ENCODE measurements around the gene GSAP. TPM values are rescaled to one million over a fixed set of nuclear protein-coding genes. Genes with fewer than 3 reads are reported as not detected.

The GSAP gene
- polyA plus RNA-seq, 1 of the 3 experiments (the other 2 are of a cell fraction): 5.9 TPM

DNA sequence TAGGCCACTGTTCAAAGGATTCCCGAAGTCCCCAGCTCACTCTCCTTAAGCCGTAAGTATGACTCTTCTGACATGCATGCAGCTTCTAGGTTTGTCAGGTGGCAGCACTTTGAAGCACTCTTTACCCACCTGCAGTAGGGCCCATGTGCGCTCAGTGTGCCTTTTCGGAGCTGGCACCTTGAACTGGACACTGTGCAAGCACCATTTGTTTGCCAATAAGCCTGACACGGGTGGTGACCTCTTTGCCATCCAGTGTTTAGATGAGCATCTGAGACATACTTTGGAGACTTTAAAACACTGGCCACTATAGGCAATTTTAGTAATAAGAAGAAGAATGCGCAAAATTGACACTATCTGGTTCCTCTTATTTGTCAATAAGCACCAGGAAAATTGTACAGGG is 45.7 kb upstream of the GSAP start:
- DNase-seq: no peak

GRCh38 chr7:77461246-77461645 is 45.1 kb upstream of the GSAP start:
- Histone ChIP-seq H3K4me2 (no peak overlapping the region), H3K79me2 (ENCODE audit: insufficient read depth) (no peaks in the 10 kb centered on the region), H3K27ac (ENCODE audit: low read depth in 2 of 2, low read length in 1 of 2) (no peak overlapping the region), H3K4me1 (ENCODE audit: control insufficient read depth in 1 of 2, insufficient read depth in 2 of 2, low read depth in 1 of 2, low read length in 1 of 2) (peaks cover 0 to 4% of the 10 kb centered on the region in 2 experiments; a peak in 1 of 4 replicates), H4K20me1 (ENCODE audit: insufficient read depth) (no peaks in the 10 kb centered on the region), H3K9me2 (no peaks in the 10 kb centered on the region), H3K27me3 (ENCODE audit: insufficient read depth) (no peaks in the 10 kb centered on the region), H3F3A (replicated peaks; ENCODE audit: insufficient read depth) (no peaks in the 10 kb centered on the region), H3K36me3 (replicated peaks in 1 of 2; ENCODE audit: control insufficient read depth in 1 of 2, insufficient read depth in 2 of 2, low read length in 1 of 2) (no peaks in the 10 kb centered on the region), H2AFZ (ENCODE audit: low read depth) (no peak overlapping the region), H3K4me3 (ENCODE audit: low read depth in 2 of 2, low read length in 1 of 2) (no peak overlapping the region), H3K9me3 (no peaks in the 10 kb centered on the region), H3K9ac (no peak overlapping the region)
- CTCF ChIA-PET: no interaction called here
- no peak for DNase-seq
- WGBS (ENCODE audit: low lambda C conversion rate): 88% methylated on average over 3 of the region's 3 CpGs
- POLR2A ChIA-PET: no interaction called here
- TF ChIP-seq YY1 (IDR thresholded peaks at IDR 0.05; ENCODE audit: low read depth) (no peak), RAD21 (IDR thresholded peaks at IDR 0.05; ENCODE audit: low read length) (no peak), TCF12 (IDR thresholded peaks at IDR 0.05) (no peak), TEAD4 (IDR thresholded peaks at IDR 0.05; ENCODE audit: borderline replicate concordance, insufficient read depth) (no peak), MXI1 (IDR thresholded peaks at IDR 0.05; ENCODE audit: low read depth, low read length) (no peak), SIN3A (IDR thresholded peaks at IDR 0.05; ENCODE audit: borderline replicate concordance, low read depth, low read length) (no peak), RFX5 (IDR thresholded peaks at IDR 0.05; ENCODE audit: low read length) (no peak), POLR2AphosphoS5 (IDR thresholded peaks at IDR 0.05; ENCODE audit: low read depth, low read length) (no peak)

More for the DNA sequence above, 45.7 kb upstream of the GSAP start:
- H3K9me3 ChIP-seq: no peaks in the 10 kb centered on the region
- no peaks in the 10 kb centered on the region for H3K36me3 ChIP-seq (replicated peaks in 1 of 2; ENCODE audit: control insufficient read depth in 1 of 2, insufficient read depth in 2 of 2, low read length in 1 of 2)
- no peak for TF ChIP-seq FOXM1 (IDR thresholded peaks at IDR 0.05; ENCODE audit: low read depth)
- TF ChIP-seq MXI1 (IDR thresholded peaks at IDR 0.05; ENCODE audit: low read depth, low read length): no peak
- no peak for TF ChIP-seq GATA2 (CRISPR knock-in tag; IDR thresholded peaks at IDR 0.05)
- no peak overlapping the region for H3K4me2 ChIP-seq
- no peak overlapping the region for H3K4me3 ChIP-seq (ENCODE audit: low read depth in 2 of 2, low read length in 1 of 2)
- H2AFZ ChIP-seq (ENCODE audit: low read depth): no peak overlapping the region
- H3K27ac ChIP-seq (ENCODE audit: low read depth in 2 of 2, low read length in 1 of 2): no peak overlapping the region
- no peaks in the 10 kb centered on the region for H3K9me2 ChIP-seq
- no peaks in the 10 kb centered on the region for H3K79me2 ChIP-seq (ENCODE audit: insufficient read depth)
- H3K9ac ChIP-seq: no peak overlapping the region
- no peaks in the 10 kb centered on the region for H3K4me1 ChIP-seq (ENCODE audit: control insufficient read depth in 1 of 2, insufficient read depth in 2 of 2, low read depth in 1 of 2, low read length in 1 of 2)
- POLR2A ChIA-PET: no interaction called here
- no peaks in the 10 kb centered on the region for H4K20me1 ChIP-seq (ENCODE audit: insufficient read depth)
- no peaks in the 10 kb centered on the region for H3K27me3 ChIP-seq (ENCODE audit: insufficient read depth)
- CTCF ChIA-PET: interaction anchor here (1.3 kb wide), 1 partner anchor 9 kb away, joined by 3 read pairs; no protein-coding TSS in a partner anchor
- 96% methylated on average over 6 of the region's 6 CpGs for WGBS (ENCODE audit: low lambda C conversion rate)
- no peaks in the 10 kb centered on the region for H3F3A ChIP-seq (replicated peaks; ENCODE audit: insufficient read depth)

DNA sequence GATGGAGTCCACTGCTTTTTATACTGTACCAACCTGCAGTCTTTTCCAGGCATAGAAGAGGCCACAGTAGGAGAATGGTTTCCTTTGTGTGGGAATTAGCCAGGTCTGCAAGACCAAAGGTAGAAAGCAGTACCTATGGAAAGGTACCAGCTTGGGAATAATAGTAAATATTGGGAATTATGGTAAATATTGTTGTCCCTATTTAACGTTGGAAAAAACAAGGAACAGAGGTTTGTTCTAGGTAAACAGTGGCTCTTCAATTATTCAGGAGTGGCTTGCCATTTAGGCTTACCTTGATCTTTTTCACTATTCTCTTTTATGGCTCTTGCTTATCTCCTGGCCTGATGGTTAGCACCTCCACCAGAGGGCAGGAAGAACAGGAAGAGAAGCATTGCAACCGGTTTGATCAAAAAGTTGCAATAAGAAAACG is 43.9 kb upstream of the GSAP start:
- Histone ChIP-seq H3K4me1 (ENCODE audit: control insufficient read depth in 1 of 2, insufficient read depth in 2 of 2, low read depth in 1 of 2, low read length in 1 of 2) (peaks cover 0 to 6% of the 10 kb centered on the region in 2 experiments; a peak in 2 of 4 replicates), H3K27me3 (ENCODE audit: insufficient read depth) (no peaks in the 10 kb centered on the region), H3K27ac (ENCODE audit: low read depth in 2 of 2, low read length in 1 of 2) (no peak overlapping the region), H3F3A (replicated peaks; ENCODE audit: insufficient read depth) (peaks cover 4% of the 10 kb centered on the region), H3K4me3 (ENCODE audit: low read depth in 2 of 2, low read length in 1 of 2) (no peak overlapping the region), H4K20me1 (ENCODE audit: insufficient read depth) (no peaks in the 10 kb centered on the region), H3K4me2 (no peak overlapping the region), H3K79me2 (ENCODE audit: insufficient read depth) (no peaks in the 10 kb centered on the region), H3K9me3 (no peaks in the 10 kb centered on the region), H2AFZ (ENCODE audit: low read depth) (no peak overlapping the region), H3K9me2 (no peaks in the 10 kb centered on the region), H3K9ac (no peak overlapping the region), H3K36me3 (replicated peaks in 1 of 2; ENCODE audit: control insufficient read depth in 1 of 2, insufficient read depth in 2 of 2, low read length in 1 of 2) (no peaks in the 10 kb centered on the region)
- POLR2A ChIA-PET: no interaction called here
- CTCF ChIA-PET: interaction anchor here (0.8 kb wide), 1 partner anchor 11 kb away, joined by 4 read pairs; no protein-coding TSS in a partner anchor
- no peak for DNase-seq
- 72% methylated on average over 3 of the region's 3 CpGs for WGBS (ENCODE audit: low lambda C conversion rate)
- TF ChIP-seq RAD21 (IDR thresholded peaks at IDR 0.05; ENCODE audit: low read length): no peak
- TF ChIP-seq REST (IDR thresholded peaks at IDR 0.05; ENCODE audit: low read depth, low read length): no peak
- TF ChIP-seq POLR2AphosphoS5 (IDR thresholded peaks at IDR 0.05; ENCODE audit: low read depth, low read length): no peak
- no peak for TF ChIP-seq CHD2 (IDR thresholded peaks at IDR 0.05; ENCODE audit: low read length, partially characterized antibody)
- TF ChIP-seq NFIC (IDR thresholded peaks at IDR 0.05; ENCODE audit: borderline replicate concordance): no peak
- no peak for TF ChIP-seq SIN3A (IDR thresholded peaks at IDR 0.05; ENCODE audit: borderline replicate concordance, low read depth, low read length)
- TF ChIP-seq MXI1 (IDR thresholded peaks at IDR 0.05; ENCODE audit: low read depth, low read length): no peak
- TF ChIP-seq MAX (IDR thresholded peaks at IDR 0.05; ENCODE audit: low read depth): no peak
- TF ChIP-seq RFX5 (IDR thresholded peaks at IDR 0.05; ENCODE audit: low read length): no peak
- no peak for TF ChIP-seq FOXM1 (IDR thresholded peaks at IDR 0.05; ENCODE audit: low read depth)
- no peak for TF ChIP-seq IRF3 (IDR thresholded peaks at IDR 0.05; ENCODE audit: low read depth, low read length)
- TF ChIP-seq GATA2 (CRISPR knock-in tag; IDR thresholded peaks at IDR 0.05): no peak
- no peak for TF ChIP-seq EP300 (IDR thresholded peaks at IDR 0.05; ENCODE audit: borderline replicate concordance in 1 of 2, low read depth in 1 of 2, low read length in 1 of 2)
